22Rv1 (cell line): ENCODE measurements around the gene GDPD5.

Experiments used
- H3K27ac ChIP-seq: fragments of 450-650 bp; 2 replicates; pipeline ENCODE4 v1.5.1; 2017
- CTCF ChIP-seq: fragments of 450-650 bp; IDR thresholded peaks from 2 replicates; pipeline ENCODE4 v1.5.1; 2017; ENCODE audit warnings: mild to moderate bottlenecking
- ZFX ChIP-seq: fragments of 450-650 bp; IDR thresholded peaks from 2 replicates; pipeline ENCODE4 v1.6.1; 2017; ENCODE audit warnings: antibody characterized with exemption, borderline replicate concordance

The GDPD5 gene

DNA sequence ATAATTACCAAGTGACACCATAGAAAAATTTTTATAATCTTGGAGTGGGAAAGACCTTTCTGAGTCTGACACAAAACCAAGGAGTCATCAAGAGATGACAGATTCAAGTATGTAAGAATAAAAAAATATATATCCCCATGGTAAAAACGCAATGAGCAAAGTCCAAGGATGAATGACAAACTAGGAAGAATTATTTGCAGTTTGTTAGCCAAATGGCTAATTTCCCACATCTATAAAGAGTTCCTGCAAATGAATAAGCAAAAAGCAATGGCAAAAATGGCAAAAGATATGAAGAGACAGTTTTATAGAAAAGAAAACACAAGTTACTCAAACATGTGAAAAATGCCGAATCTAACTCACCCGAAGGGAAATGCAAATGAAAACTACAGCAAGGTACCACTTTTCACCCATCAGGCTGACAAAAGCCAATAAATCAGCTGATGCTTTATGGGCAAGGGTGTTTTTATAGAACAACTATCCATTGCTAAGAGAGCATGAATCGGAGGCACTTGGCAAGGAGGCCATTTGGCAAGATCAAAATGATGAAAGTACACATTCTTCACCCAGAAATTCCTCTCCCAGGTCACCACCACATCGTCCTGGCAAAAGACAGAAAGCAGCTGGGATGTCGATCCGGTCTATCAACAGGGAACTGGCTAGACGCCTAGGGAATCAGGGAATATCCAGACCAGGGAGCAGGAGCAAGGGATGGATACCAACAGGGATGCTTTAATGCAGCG, 71.7 kb downstream of the GDPD5 start:
- no peak overlapping the region for H3K27ac ChIP-seq
- no peak for TF ChIP-seq CTCF

- no peak for TF ChIP-seq ZFX
- peak; percentile 81 for TF ChIP-seq CTCF
- no peak overlapping the region for H3K27ac ChIP-seq
Measured at GRCh38 chr11:75450826-75451821, 74.6 kb downstream of the GDPD5 start.

- no peak overlapping the region for H3K27ac ChIP-seq
- TF ChIP-seq ZFX (no peak), CTCF (no peak)
Measured at GRCh38 chr11:75450236-75450635, 75.5 kb downstream of the GDPD5 start.

DNA sequence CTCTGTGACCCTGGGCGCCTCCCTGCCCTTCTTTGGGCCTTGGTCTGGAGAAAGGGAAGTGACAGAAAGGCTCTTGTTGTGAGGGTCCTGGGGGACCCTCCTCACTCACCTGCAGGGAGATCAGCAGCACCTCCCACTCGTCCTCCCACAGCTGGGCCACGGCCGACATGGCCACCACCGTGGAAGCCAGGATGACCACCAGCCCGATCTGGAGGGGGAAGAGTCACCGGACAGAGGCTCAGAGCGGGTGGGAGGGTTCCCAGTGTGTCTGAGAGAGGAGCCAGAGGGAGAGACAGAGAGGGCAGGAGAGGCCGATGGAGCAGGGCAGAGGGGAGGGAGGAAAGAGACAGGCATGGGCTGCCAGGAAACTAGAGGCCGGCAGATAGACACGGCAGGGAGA, 76.0 kb downstream of the GDPD5 start:
- TF ChIP-seq CTCF, result no peak
- no peak for TF ChIP-seq ZFX
- H3K27ac ChIP-seq, result no peak overlapping the region

DNA sequence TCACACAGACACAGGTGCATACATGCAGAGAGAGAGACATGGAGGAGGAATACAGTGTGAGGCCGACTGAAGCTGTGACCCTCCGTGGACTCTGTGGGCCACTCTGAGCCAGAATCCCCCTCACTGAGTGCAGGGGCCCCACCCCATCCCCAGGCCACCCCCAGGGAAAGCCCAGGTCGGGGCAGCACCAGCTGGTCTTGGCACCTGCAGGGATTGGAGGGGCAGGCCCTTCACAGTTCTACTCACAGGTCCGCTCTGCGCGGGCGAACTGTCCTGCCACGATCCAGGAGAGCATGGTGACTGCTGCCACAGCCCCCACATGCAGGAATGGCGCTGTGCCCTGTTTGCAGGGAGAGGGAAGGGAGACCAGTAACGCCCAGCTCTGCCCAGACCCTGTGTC, 76.5 kb downstream of the GDPD5 start:
- no peak for TF ChIP-seq CTCF
- no peak for TF ChIP-seq ZFX
- H3K27ac ChIP-seq, result no peak overlapping the region

- TF ChIP-seq CTCF (no peak), ZFX (no peak)
- no peak overlapping the region for H3K27ac ChIP-seq
Measured at GRCh38 chr11:75447415-75447814, 78.3 kb downstream of the GDPD5 start.
